Stomach (tissue), 4 donors: ENCODE measurements around the gene PIEZO2.

ENCODE experiments used
- CTCF ChIP-seq, 7 experiments: fragments of 450-650 bp in 4 of 7; fragments of 200-600 bp in 3 of 7; sonication (generic) in 3 of 7; IDR thresholded peaks; one replicate each; pipeline ENCODE4 v1.5.1; 2016 to 2019; ENCODE audit warnings: antibody characterized with exemption in 7 of 7, control low read depth in 2 of 7, mild to moderate bottlenecking in 1 of 7
- EP300 ChIP-seq: sonication (generic); formaldehyde crosslinking; IDR thresholded peaks from one replicate; pipeline ENCODE4 v1.6.1; 2017; ENCODE audit warnings: antibody characterized with exemption
- POLR2A ChIP-seq, 4 donors: fragments of 450-650 bp; IDR thresholded peaks; one replicate each; pipeline ENCODE4 v1.6.1; 2016; ENCODE audit warnings: antibody characterized with exemption in 4 of 4, control low read depth in 2 of 4, mild to moderate bottlenecking in 1 of 4, moderate library complexity in 1 of 4
- POLR2AphosphoS5 ChIP-seq, 3 donors: sonication (generic); formaldehyde crosslinking; IDR thresholded peaks; one replicate each; pipeline ENCODE4 v1.6.1; 2016; ENCODE audit warnings: antibody characterized with exemption in 3 of 3

GRCh38 chr18:11175266-11175979, 26.1 kb upstream of the PIEZO2 start:
- no peak for TF ChIP-seq POLR2A (IDR thresholded peaks at IDR 0.05)
- TF ChIP-seq POLR2AphosphoS5 (IDR thresholded peaks at IDR 0.05) = no peak
- TF ChIP-seq CTCF (IDR thresholded peaks at IDR 0.05) = no peak
- no peak for TF ChIP-seq EP300
